ENCODE data around the gene NEK11. TPM values are rescaled to one million over a fixed set of nuclear protein-coding genes. Genes with fewer than 3 reads are reported as not detected.
A peak's percentile ranks its signal among the peaks of the same experiment; 100 is the strongest.

The NEK11 gene
- total RNA-seq, 1 experiment from 2014 or later, result 9.5 TPM

GRCh38 chr3:131109156-131109555 lies 82.5 kb downstream of the NEK11 start:
- in situ Hi-C loops (cut with HindIII; ENCODE audit: low pct_unique_long_range_greater_than_20kb, low sequenced_read_pairs) (no loop called here), intact Hi-C loops (cut with micrococcal nuclease; ENCODE audit: unreplicated experiment) (no loop called here)
- ATAC-seq (no peak), DNase-seq (ENCODE audit: low read depth, low spot score) (no peak)
- H3K9me3 ChIP-seq (ENCODE audit: control insufficient read depth, insufficient read depth, low read depth, low read length), result no peaks in the 10 kb centered on the region
- CTCF ChIA-PET, result no interaction called here
- POLR2A ChIA-PET, result no interaction called here
- TF ChIP-seq SIN3A (IDR thresholded peaks at IDR 0.05; ENCODE audit: borderline replicate concordance, insufficient read depth, low read depth, low read length), result no peak
- TF ChIP-seq TCF7L2 (IDR thresholded peaks at IDR 0.05; ENCODE audit: low read depth, low read length), result no peak
- TF ChIP-seq, protein P1, sequence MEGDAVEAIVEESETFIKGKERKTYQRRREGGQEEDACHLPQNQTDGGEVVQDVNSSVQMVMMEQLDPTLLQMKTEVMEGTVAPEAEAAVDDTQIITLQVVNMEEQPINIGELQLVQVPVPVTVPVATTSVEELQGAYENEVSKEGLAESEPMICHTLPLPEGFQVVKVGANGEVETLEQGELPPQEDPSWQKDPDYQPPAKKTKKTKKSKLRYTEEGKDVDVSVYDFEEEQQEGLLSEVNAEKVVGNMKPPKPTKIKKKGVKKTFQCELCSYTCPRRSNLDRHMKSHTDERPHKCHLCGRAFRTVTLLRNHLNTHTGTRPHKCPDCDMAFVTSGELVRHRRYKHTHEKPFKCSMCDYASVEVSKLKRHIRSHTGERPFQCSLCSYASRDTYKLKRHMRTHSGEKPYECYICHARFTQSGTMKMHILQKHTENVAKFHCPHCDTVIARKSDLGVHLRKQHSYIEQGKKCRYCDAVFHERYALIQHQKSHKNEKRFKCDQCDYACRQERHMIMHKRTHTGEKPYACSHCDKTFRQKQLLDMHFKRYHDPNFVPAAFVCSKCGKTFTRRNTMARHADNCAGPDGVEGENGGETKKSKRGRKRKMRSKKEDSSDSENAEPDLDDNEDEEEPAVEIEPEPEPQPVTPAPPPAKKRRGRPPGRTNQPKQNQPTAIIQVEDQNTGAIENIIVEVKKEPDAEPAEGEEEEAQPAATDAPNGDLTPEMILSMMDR (IDR thresholded peaks at IDR 0.05), result no peak
- TF ChIP-seq, protein P2, sequence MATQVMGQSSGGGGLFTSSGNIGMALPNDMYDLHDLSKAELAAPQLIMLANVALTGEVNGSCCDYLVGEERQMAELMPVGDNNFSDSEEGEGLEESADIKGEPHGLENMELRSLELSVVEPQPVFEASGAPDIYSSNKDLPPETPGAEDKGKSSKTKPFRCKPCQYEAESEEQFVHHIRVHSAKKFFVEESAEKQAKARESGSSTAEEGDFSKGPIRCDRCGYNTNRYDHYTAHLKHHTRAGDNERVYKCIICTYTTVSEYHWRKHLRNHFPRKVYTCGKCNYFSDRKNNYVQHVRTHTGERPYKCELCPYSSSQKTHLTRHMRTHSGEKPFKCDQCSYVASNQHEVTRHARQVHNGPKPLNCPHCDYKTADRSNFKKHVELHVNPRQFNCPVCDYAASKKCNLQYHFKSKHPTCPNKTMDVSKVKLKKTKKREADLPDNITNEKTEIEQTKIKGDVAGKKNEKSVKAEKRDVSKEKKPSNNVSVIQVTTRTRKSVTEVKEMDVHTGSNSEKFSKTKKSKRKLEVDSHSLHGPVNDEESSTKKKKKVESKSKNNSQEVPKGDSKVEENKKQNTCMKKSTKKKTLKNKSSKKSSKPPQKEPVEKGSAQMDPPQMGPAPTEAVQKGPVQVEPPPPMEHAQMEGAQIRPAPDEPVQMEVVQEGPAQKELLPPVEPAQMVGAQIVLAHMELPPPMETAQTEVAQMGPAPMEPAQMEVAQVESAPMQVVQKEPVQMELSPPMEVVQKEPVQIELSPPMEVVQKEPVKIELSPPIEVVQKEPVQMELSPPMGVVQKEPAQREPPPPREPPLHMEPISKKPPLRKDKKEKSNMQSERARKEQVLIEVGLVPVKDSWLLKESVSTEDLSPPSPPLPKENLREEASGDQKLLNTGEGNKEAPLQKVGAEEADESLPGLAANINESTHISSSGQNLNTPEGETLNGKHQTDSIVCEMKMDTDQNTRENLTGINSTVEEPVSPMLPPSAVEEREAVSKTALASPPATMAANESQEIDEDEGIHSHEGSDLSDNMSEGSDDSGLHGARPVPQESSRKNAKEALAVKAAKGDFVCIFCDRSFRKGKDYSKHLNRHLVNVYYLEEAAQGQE (IDR thresholded peaks at IDR 0.05; ENCODE audit: insufficient read depth in 1 of 2, low read depth in 2 of 2, low read length in 1 of 2), result no peak
- no peak for TF ChIP-seq POLR2AphosphoS5 (IDR thresholded peaks at IDR 0.05; ENCODE audit: low read depth, low read length)
- H3K4me1 ChIP-seq (ENCODE audit: control insufficient read depth, insufficient read depth, low read length), result peaks cover 6% of the 10 kb centered on the region; the same call in 1 of the 2 replicates
- H3K27me3 ChIP-seq (ENCODE audit: control insufficient read depth, insufficient read depth, low read length), result no peaks in the 10 kb centered on the region
- H3K27ac ChIP-seq (ENCODE audit: low read length), result peak overlapping the region; percentile 55; the same call in 1 of the 2 replicates
- H3K36me3 ChIP-seq (ENCODE audit: control insufficient read depth, insufficient read depth, low read length), result no peaks in the 10 kb centered on the region
- H3K4me3 ChIP-seq (ENCODE audit: low read depth in 2 of 2, low read length in 2 of 2), result no peak overlapping the region
- BruUV-seq (replicated peaks), result no TSS peak

DNA sequence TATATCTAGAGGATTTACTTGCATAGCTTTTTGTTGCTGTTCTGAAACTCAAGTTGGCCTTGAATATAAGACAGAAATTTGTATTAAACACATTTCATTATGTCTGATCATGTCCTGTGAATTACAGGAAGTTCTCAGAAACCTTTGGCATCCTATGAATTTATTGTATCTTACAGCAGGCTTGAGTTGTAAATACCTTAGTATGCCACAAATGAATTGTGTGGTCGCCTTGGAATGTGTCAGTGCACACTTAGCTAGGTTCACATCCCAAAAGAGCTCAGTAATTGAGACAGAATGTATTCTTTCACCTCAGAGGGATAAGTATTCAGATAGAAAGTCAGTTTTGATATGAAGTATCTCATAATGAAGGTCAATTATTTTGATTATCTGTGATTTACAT lies 83.4 kb downstream of the NEK11 start:
- POLR2A ChIA-PET, result no interaction called here
- no peaks in the 10 kb centered on the region for H3K36me3 ChIP-seq (ENCODE audit: control insufficient read depth, insufficient read depth, low read length)
- CTCF ChIA-PET, result no interaction called here
- peak; percentile 15 for DNase-seq (ENCODE audit: low read depth, low spot score)
- in situ Hi-C loops (cut with HindIII; ENCODE audit: low pct_unique_long_range_greater_than_20kb, low sequenced_read_pairs), result no loop called here
- peak overlapping the region; percentile 55; the same call in 1 of the 2 replicates for H3K27ac ChIP-seq (ENCODE audit: low read length)
- peak; percentile 82 for ATAC-seq
- no peaks in the 10 kb centered on the region for H3K9me3 ChIP-seq (ENCODE audit: control insufficient read depth, insufficient read depth, low read depth, low read length)
- TF ChIP-seq, protein P1 (IDR thresholded peaks at IDR 0.05), result no peak
- no peak for TF ChIP-seq TCF7L2 (IDR thresholded peaks at IDR 0.05; ENCODE audit: low read depth, low read length)
- TF ChIP-seq POLR2AphosphoS5 (IDR thresholded peaks at IDR 0.05; ENCODE audit: low read depth, low read length), result no peak
- TF ChIP-seq SIN3A (IDR thresholded peaks at IDR 0.05; ENCODE audit: borderline replicate concordance, insufficient read depth, low read depth, low read length), result no peak
- TF ChIP-seq, protein P2 (IDR thresholded peaks at IDR 0.05; ENCODE audit: insufficient read depth in 1 of 2, low read depth in 2 of 2, low read length in 1 of 2), result no peak
- H3K4me3 ChIP-seq (ENCODE audit: low read depth in 2 of 2, low read length in 2 of 2), result no peak overlapping the region
- intact Hi-C loops (cut with micrococcal nuclease; ENCODE audit: unreplicated experiment), result no loop called here
- H3K4me1 ChIP-seq (ENCODE audit: control insufficient read depth, insufficient read depth, low read length), result peaks cover 6% of the 10 kb centered on the region; the same call in 1 of the 2 replicates
- BruUV-seq (replicated peaks), result no TSS peak
- no peaks in the 10 kb centered on the region for H3K27me3 ChIP-seq (ENCODE audit: control insufficient read depth, insufficient read depth, low read length)

Measured in Panc1 (cell line).